K562 (cell line): ENCODE results near the gene KCNC4. TPM values are rescaled to one million over a fixed set of nuclear protein-coding genes. Genes with fewer than 3 reads are reported as not detected.

Experiments
- ARID4B ChIP-seq: sonication (generic); formaldehyde crosslinking; IDR thresholded peaks from 2 replicates; pipeline ENCODE4 v1.8.0; 2022; ENCODE audit warnings: mild to moderate bottlenecking, missing genetic modification reagents
- CCAR2 ChIP-seq: fragments of 200-400 bp; formaldehyde crosslinking; IDR thresholded peaks from 2 replicates; pipeline ENCODE4 v1.6.1; 2017; ENCODE audit warnings: mild to moderate bottlenecking, low read depth, low read length
- CREM ChIP-seq: IDR thresholded peaks from 2 replicates; pipeline ENCODE4 v1.6.1; 2014; ENCODE audit warnings: antibody characterized with exemption, low read depth
- FOXO4 ChIP-seq: fragments of 450-650 bp; formaldehyde crosslinking; IDR thresholded peaks from 2 replicates; pipeline ENCODE4 v1.4.0; 2020; ENCODE audit warnings: mild to moderate bottlenecking, moderate library complexity
- HEY1 ChIP-seq: fragments of 250-450 bp; sonication (Bioruptor Pico); IDR thresholded peaks from 2 replicates; pipeline ENCODE4 v1.5.0; 2020; ENCODE audit warnings: mild to moderate bottlenecking, moderate library complexity, borderline replicate concordance
- HINFP ChIP-seq: fragments of 450-650 bp; conservative IDR thresholded peaks from 2 replicates; pipeline ENCODE4 v1.6.1; 2016; ENCODE audit warnings: missing genetic modification characterization, low read depth, mild to moderate bottlenecking, control low read depth, missing compliant biosample characterization
- HNRNPK ChIP-seq: fragments of 200-400 bp; formaldehyde crosslinking; IDR thresholded peaks from one replicate; pipeline ENCODE4 v1.6.1; 2018; ENCODE audit warnings: mild to moderate bottlenecking, low read depth, low read length; ENCODE audit not compliant: poor library complexity, severe bottlenecking
- KHSRP ChIP-seq: fragments of 450-650 bp; IDR thresholded peaks from 2 replicates; pipeline ENCODE4 v1.6.1; 2017
- MAFK ChIP-seq: IDR thresholded peaks from 2 replicates; pipeline ENCODE4 v1.6.1; 2011; ENCODE audit warnings: low read length, improper control_type of control experiment
- MECOM ChIP-seq: fragments of 250-450 bp; sonication (Bioruptor Pico); IDR thresholded peaks from 2 replicates; pipeline ENCODE4 v1.8.0; 2022; ENCODE audit warnings: inconsistent platforms
- NCOA6 ChIP-seq: fragments of 450-650 bp; IDR thresholded peaks from 2 replicates; pipeline ENCODE4 v1.6.1; 2017; ENCODE audit warnings: mild to moderate bottlenecking
- NEUROD1 ChIP-seq: fragments of 150-350 bp; IDR thresholded peaks from 2 replicates; pipeline ENCODE4 v1.6.1; 2014; ENCODE audit warnings: borderline replicate concordance, low read length, low read depth; ENCODE audit not compliant: partially characterized antibody
- NFATC3 ChIP-seq: fragments of 450-650 bp; IDR thresholded peaks from 2 replicates; pipeline ENCODE4 v1.6.1; 2017; ENCODE audit warnings: mild to moderate bottlenecking
- POLR2A ChIP-seq: fragments of 450-650 bp; conservative IDR thresholded peaks from 2 replicates; pipeline ENCODE4 v1.6.1; 2016
- POLR3A ChIP-seq: IDR thresholded peaks from 2 replicates; pipeline ENCODE4 v1.6.1; 2011; ENCODE audit warnings: borderline replicate concordance, mild to moderate bottlenecking, moderate library complexity; ENCODE audit not compliant: insufficient read length, insufficient read depth; ENCODE audit errors: extremely low read depth
- POLR3G ChIP-seq: IDR thresholded peaks from 2 replicates; pipeline ENCODE4 v1.6.1; 2011; ENCODE audit not compliant: insufficient read length, insufficient replicate concordance; ENCODE audit errors: extremely low read depth
- PRMT5 ChIP-seq: sonication (generic); formaldehyde crosslinking; IDR thresholded peaks from 2 replicates; pipeline ENCODE4 v1.5.0; 2020; ENCODE audit warnings: missing genetic modification reagents
- SMC3 ChIP-seq: conservative IDR thresholded peaks from 2 replicates; pipeline ENCODE4 v1.6.1; 2011; ENCODE audit warnings: low read depth, low read length, improper control_type of control experiment; ENCODE audit not compliant: insufficient read depth
- TAF9B ChIP-seq: fragments of 450-650 bp; IDR thresholded peaks from 2 replicates; pipeline ENCODE4 v1.6.1; 2018; ENCODE audit warnings: mild to moderate bottlenecking; ENCODE audit not compliant: partially characterized antibody
- TCF7 ChIP-seq: sonication (generic); IDR thresholded peaks from 2 replicates; pipeline ENCODE4 v1.6.1; 2016; ENCODE audit warnings: antibody characterized with exemption, borderline replicate concordance
- ZBED1 ChIP-seq: IDR thresholded peaks from 2 replicates; pipeline ENCODE4 v1.6.1; 2014
- ZBTB17 ChIP-seq: fragments of 450-650 bp; formaldehyde crosslinking; IDR thresholded peaks from 2 replicates; pipeline ENCODE4 v1.4.0; 2020; ENCODE audit warnings: mild to moderate bottlenecking
- ZC3H8 ChIP-seq: fragments of 450-650 bp; IDR thresholded peaks from 2 replicates; pipeline ENCODE4 v1.6.1; 2017
- ZZZ3 ChIP-seq: fragments of 450-650 bp; IDR thresholded peaks from 2 replicates; pipeline ENCODE4 v1.6.1; 2016; ENCODE audit warnings: antibody characterized with exemption, mild to moderate bottlenecking, moderate library complexity
- polyA plus RNA-seq, 8 experiments: library from polyadenylated mRNA; depleted of rRNA in 4 of 8; stranded (reverse) in 5 of 8; unstranded in 3 of 8; fragments of >200 nt; fragmentation: Nextera tagmentation in 2 of 8; fragmentation: Illumina TruSeq in 1 of 8; extraction: Ambion mirVana in 2 of 8; extraction: Trizol in 1 of 8; gene quantifications; 2 replicates each; pipeline versions ENCODE4 v1.2.1 to v1.2.3, GENCODE V29; 2011 to 2014; ENCODE audit warnings: inconsistent platforms in 1 of 8, missing spikeins in 1 of 8
- total RNA-seq, 7 experiments: library from RNA; depleted of rRNA in 6 of 7; stranded (reverse); fragments of >200 nt in 6 of 7; fragmentation: Illumina TruSeq in 2 of 7; extraction: Trizol in 2 of 7; gene quantifications; 2 replicates each; pipeline versions ENCODE4 v1.2.1 to v1.2.3, GENCODE V29; 2011 to 2021; ENCODE audit warnings: low replicate concordance in 1 of 7

Gene KCNC4
- total and polyA plus RNA-seq, 9 of the 15 experiments (the other 6 are each of a cell fraction or from before 2014, with no cell fraction given): 0.07 to 1.8 (median 0.73) TPM

- TF ChIP-seq TCF7 (no peak), FOXO4 (CRISPR knock-in tag) (no peak), NEUROD1 (peak; percentile 15), CREM (0 out of 2 replicates have a peak, but pooled peaks have one; percentile 30), MAFK (peak; percentile 45), ZBED1 (no peak), HEY1 (no peak), HNRNPK (no peak), ARID4B (CRISPR knock-in tag) (no peak), ZZZ3 (no peak), HINFP (tag) (no peak), KHSRP (no peak), NFATC3 (no peak), PRMT5 (CRISPR knock-in tag) (no peak), ZBTB17 (CRISPR knock-in tag) (no peak), SMC3 (peak; percentile 90), POLR2A (no peak), CCAR2 (no peak), TAF9B (no peak), POLR3G (no peak), MECOM (CRISPR knock-in tag) (no peak), NCOA6 (no peak), ZC3H8 (no peak), POLR3A (no peak)
These were observed 13.0 kb upstream of the KCNC4 start (continued) for GRCh38 chr1:110196917-110197765.
